Naive B cell (primary cell): ENCODE measurements around the gene MFSD11. TPM values are rescaled to one million over a fixed set of nuclear protein-coding genes. Genes with fewer than 3 reads are reported as not detected.
"Not testable (repeated sequence)": the region's sequence is repeated elsewhere in the genome, so short reads cannot be mapped to it uniquely, and the experiment has no call there.

Experiments used
- ATAC-seq, 2 donors: fragments of 150-1000 bp; cut with Tn5 transposase; 2 replicates each; pipeline ENCODE4 v1.10.0; 2021; ENCODE audit warnings: low read depth in 2 of 2, mild to moderate bottlenecking in 2 of 2, moderate library complexity in 2 of 2
- DNase-seq: peaks from one replicate; pipeline ENCODE4 v3.0.0; 2022
- H3K27ac Mint-ChIP-seq, 6 donors: one replicate each; pipeline ENCODE4 v1.8.0; 2020 to 2022; ENCODE audit warnings: mild to moderate bottlenecking in 6 of 6, mixed read lengths in 6 of 6, moderate library complexity in 5 of 6, inconsistent platforms in 2 of 6
- H3K27me3 Mint-ChIP-seq, 3 donors: one replicate each; pipeline ENCODE4 v1.8.0; 2021 to 2022; ENCODE audit warnings: mixed read lengths in 3 of 3, mild to moderate bottlenecking in 1 of 3
- H3K36me3 Mint-ChIP-seq, 2 donors: one replicate each; pipeline ENCODE4 v1.8.0; 2020 to 2022; ENCODE audit warnings: mixed read lengths in 2 of 2, inconsistent platforms in 1 of 2, mild to moderate bottlenecking in 1 of 2
- H3K4me1 Mint-ChIP-seq, 3 donors: one replicate each; pipeline ENCODE4 v1.8.0; 2020 to 2022; ENCODE audit warnings: mixed read lengths in 3 of 3, inconsistent platforms in 1 of 3, mild to moderate bottlenecking in 1 of 3, moderate library complexity in 1 of 3
- H3K4me3 Mint-ChIP-seq, 8 donors: one replicate each; pipeline ENCODE4 v1.8.0; 2020 to 2022; ENCODE audit warnings: mild to moderate bottlenecking in 8 of 8, mixed read lengths in 8 of 8, moderate library complexity in 8 of 8, inconsistent platforms in 2 of 8
- H3K9me3 Mint-ChIP-seq, 7 donors: one replicate each; pipeline ENCODE4 v1.8.0; 2020 to 2022; ENCODE audit warnings: mixed read lengths in 7 of 7, mild to moderate bottlenecking in 5 of 7, inconsistent platforms in 2 of 7, moderate library complexity in 1 of 7
- polyA plus RNA-seq, 6 donors: library from polyadenylated mRNA; unstranded; fragments of 300-500 nt; fragmentation: Illumina TruSeq; gene quantifications; one replicate each; pipeline ENCODE4 v1.2.3, GENCODE V29; 2021; ENCODE audit warnings: low read depth in 6 of 6

Gene MFSD11
- polyA plus RNA-seq, 6 donors from 2014 or later, result 18.3 to 39.2 (median 23.2) TPM

DNA sequence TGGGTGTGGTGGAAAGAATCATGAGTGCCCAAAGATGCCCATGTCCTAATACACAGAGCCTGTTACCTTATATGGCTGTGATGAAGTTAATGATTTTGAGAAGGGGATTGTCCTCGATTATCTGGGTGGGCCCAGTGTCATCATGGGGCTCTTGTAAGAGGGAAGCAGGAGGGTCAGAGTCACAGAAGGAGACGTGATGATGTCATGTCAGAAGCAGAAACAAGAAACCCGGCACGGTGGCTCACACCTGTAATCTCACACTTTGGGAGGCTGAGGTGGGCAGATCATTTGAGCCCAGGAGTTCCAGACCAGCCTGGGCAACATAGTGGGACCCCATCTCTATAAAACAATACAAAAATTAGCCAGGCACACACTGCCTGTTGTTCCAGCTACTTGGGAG, 75.0 kb downstream of the MFSD11 start:
- Mint-ChIP-seq H3K36me3 (no peaks in the 10 kb centered on the region), H3K9me3 (no peaks in the 10 kb centered on the region), H3K27ac (no peak overlapping the region), H3K4me1 (peaks cover 0 to 6% (median 0%) of the 10 kb centered on the region in 3 donors), H3K4me3 (no peak overlapping the region), H3K27me3 (no peaks in the 10 kb centered on the region)
- ATAC-seq (no peak), DNase-seq (no peak)

- Mint-ChIP-seq H3K4me1 (peaks cover 4 to 20% (median 11%) of the 10 kb centered on the region in 3 donors), H3K27ac (peak overlapping the region in 1 of 6 donors; percentile 56), H3K27me3 (peaks cover 6 to 14% (median 10%) of the 10 kb centered on the region in 3 donors)
- H3K36me3 Mint-ChIP-seq, DNase-seq, H3K9me3 Mint-ChIP-seq, H3K4me3 Mint-ChIP-seq: not testable (repeated sequence)
- ATAC-seq, result peak in 1 of 2 donors; percentile 32
These were observed 78.1 kb downstream of the MFSD11 start for GRCh38 chr17:76815907-76816589.

DNA sequence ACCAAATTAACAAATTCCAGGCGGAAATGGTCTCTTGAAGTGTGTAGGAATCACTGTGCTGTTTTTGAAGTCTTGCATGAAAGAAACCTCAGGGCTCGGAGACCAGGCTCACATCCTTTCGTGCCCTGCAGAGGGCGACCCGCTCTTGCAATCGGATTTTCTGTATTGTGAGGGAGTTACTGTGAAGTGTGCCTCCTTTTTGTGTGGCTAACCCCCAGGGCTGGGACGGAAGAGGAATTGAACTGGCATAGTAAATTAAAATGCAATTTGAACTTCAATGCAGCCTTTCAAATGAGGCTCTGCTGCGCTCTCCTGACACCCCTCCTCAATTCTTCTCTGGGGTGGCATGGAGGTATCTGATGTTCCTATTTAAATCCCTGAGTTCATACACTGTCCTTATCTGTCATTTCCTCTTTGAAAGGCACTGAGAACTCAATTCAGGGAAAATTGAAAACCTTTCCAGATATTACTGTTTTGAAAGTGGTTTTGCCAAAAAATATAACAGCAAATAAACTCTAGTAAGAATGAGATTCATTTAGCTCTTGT, 78.7 kb downstream of the MFSD11 start:
- Mint-ChIP-seq H3K4me1 (peaks cover 4 to 20% (median 11%) of the 10 kb centered on the region in 3 donors), H3K27me3 (peaks cover 6 to 14% (median 10%) of the 10 kb centered on the region in 3 donors), H3K36me3 (no peaks in the 10 kb centered on the region), H3K27ac (no peak overlapping the region), H3K9me3 (no peaks in the 10 kb centered on the region), H3K4me3 (no peak overlapping the region)
- DNase-seq, result peak; percentile 11
- ATAC-seq, result peak; percentile 42 to 62

- peak; percentile 50 to 82 for ATAC-seq
- H3K27me3 Mint-ChIP-seq, result peaks cover 10 to 22% (median 15%) of the 10 kb centered on the region in 3 donors
- H3K9me3 Mint-ChIP-seq, result no peaks in the 10 kb centered on the region
- peaks cover 4 to 22% (median 11%) of the 10 kb centered on the region in 3 donors for H3K4me1 Mint-ChIP-seq
- H3K36me3 Mint-ChIP-seq, result no peaks in the 10 kb centered on the region
- peak overlapping the region in 1 of 8 donors; percentile 64 for H3K4me3 Mint-ChIP-seq
- DNase-seq, result peak; percentile 19
- H3K27ac Mint-ChIP-seq, result no peak overlapping the region
These were observed 82.1 kb downstream of the MFSD11 start for GRCh38 chr17:76820039-76820438.

GRCh38 chr17:76820561-76820960, 82.6 kb downstream of the MFSD11 start:
- no peak overlapping the region for H3K27ac Mint-ChIP-seq

GRCh38 chr17:76822184-76822778, 84.4 kb downstream of the MFSD11 start:
- Mint-ChIP-seq H3K9me3 (no peaks in the 10 kb centered on the region), H3K4me1 (peaks cover 4 to 18% (median 11%) of the 10 kb centered on the region in 3 donors)
- ATAC-seq, result no peak

More at GRCh38 chr17:76820561-76820960, 82.6 kb downstream of the MFSD11 start:
- Mint-ChIP-seq H3K4me1 (peaks cover 4 to 22% (median 11%) of the 10 kb centered on the region in 3 donors), H3K27me3 (peaks cover 10 to 22% (median 15%) of the 10 kb centered on the region in 3 donors), H3K4me3 (no peak overlapping the region), H3K9me3 (no peaks in the 10 kb centered on the region), H3K36me3 (no peaks in the 10 kb centered on the region)
- DNase-seq, result no peak
- ATAC-seq, result no peak

DNA sequence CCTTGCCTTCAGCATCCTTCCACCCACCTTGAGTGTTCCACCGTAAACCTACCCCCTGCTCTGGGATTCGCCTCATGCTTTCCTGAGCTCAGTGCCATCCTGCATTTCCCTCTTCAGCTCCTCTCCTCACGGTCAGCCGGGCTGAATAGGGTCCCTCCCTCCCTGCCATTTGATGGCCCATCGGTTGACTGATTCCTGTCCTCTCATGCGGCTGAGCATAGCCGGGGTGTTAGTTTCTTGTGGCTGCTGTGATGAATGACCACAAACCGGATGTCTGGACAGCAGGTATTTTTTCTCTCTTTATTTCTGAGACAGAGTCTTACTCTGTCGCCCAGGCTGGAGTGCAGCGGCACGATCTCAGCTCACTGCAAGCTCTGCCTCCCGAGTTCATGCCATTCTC, 86.2 kb downstream of the MFSD11 start:
- H3K4me1 Mint-ChIP-seq, result peaks cover 4 to 18% (median 11%) of the 10 kb centered on the region in 3 donors
- peak overlapping the region in 1 of 6 donors; percentile 66 for H3K27ac Mint-ChIP-seq

More at GRCh38 chr17:76822184-76822778, 84.4 kb downstream of the MFSD11 start:
- no peaks in the 10 kb centered on the region for H3K36me3 Mint-ChIP-seq
- H3K27ac Mint-ChIP-seq, result no peak overlapping the region
- peak overlapping the region in 1 of 8 donors; percentile 66 for H3K4me3 Mint-ChIP-seq
- peaks cover 10 to 32% (median 22%) of the 10 kb centered on the region in 3 donors for H3K27me3 Mint-ChIP-seq
- no peak for DNase-seq

DNA sequence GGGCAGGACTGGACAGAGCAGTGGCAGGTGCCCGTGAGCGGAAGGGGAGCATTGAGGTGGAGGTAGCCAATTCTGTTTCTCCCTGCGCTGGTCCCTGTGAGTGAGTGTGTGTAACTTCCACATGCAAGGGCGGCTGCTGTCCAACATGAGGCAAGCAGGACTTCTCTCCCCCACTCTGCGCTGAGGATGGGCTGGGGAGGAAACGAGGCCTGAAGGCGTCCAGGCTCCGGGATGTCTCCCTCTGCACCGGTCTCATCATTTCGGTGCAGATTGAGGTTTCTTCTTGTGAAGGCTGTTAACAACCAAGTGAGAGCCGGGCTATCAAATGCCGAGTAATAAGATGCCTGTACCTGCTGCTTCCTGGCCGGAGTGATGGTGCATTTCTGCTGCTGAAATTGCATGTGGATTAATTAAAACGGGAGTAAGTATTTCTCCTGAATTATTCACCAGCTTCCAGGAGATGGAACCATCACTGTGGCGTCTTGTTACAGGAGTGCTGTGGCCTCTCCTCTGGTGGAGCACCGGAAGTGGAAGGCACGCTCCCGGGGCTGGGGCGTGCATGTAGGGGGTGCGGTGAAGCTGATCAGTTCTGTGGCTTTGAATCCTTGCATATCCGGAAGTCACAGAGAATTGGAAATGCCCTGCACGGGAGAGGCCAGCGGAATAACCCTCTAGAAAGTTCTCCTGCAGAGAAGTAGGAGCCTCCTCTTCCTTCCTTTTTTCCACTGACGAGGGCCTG, 88.6 kb downstream of the MFSD11 start:
- peaks cover 4 to 42% (median 18%) of the 10 kb centered on the region in 3 donors for H3K27me3 Mint-ChIP-seq
- H3K4me1 Mint-ChIP-seq, result peaks cover 0 to 5% (median 0%) of the 10 kb centered on the region in 3 donors
- no peak for ATAC-seq
- H3K9me3 Mint-ChIP-seq, result no peaks in the 10 kb centered on the region
- H3K36me3 Mint-ChIP-seq, result no peaks in the 10 kb centered on the region
- no peak for DNase-seq
- peak overlapping the region in 1 of 8 donors; percentile 42 for H3K4me3 Mint-ChIP-seq
- peak overlapping the region in 1 of 6 donors; percentile 87 for H3K27ac Mint-ChIP-seq

More for the DNA sequence above, 86.2 kb downstream of the MFSD11 start:
- peaks cover 5 to 37% (median 24%) of the 10 kb centered on the region in 3 donors for H3K27me3 Mint-ChIP-seq
- ATAC-seq (no peak), DNase-seq (no peak)
- no peaks in the 10 kb centered on the region for H3K36me3 Mint-ChIP-seq
- H3K9me3 Mint-ChIP-seq, result no peaks in the 10 kb centered on the region
- H3K4me3 Mint-ChIP-seq, result peak overlapping the region in 1 of 8 donors; percentile 76

DNA sequence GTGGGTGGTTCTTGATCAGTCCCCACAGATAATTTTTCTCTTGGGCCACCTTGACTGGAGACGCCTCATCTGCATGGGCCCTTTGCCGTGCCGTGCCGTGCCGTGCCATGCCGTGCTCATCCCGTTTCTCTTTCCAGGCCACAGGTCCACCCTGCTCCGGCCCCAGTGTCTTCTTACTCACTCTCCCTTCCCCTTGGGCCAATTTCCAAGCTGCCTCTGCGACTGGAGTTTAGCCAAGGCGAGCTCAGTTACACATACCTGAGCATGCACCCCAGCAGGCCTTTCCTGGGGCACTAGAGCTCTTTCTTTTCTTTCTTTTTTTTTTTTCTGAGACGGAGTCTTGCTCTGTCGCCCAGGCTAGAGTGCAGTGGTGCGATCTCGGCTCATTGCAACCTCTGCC, 89.8 kb downstream of the MFSD11 start:
- DNase-seq, result no peak
- peaks cover 12 to 42% (median 18%) of the 10 kb centered on the region in 3 donors for H3K27me3 Mint-ChIP-seq
- ATAC-seq, result no peak
- no peak overlapping the region for H3K4me3 Mint-ChIP-seq
- peaks cover 0 to 5% (median 0%) of the 10 kb centered on the region in 3 donors for H3K4me1 Mint-ChIP-seq
- H3K36me3 Mint-ChIP-seq, result no peaks in the 10 kb centered on the region
- peak overlapping the region in 1 of 6 donors; percentile 18 for H3K27ac Mint-ChIP-seq
- no peaks in the 10 kb centered on the region for H3K9me3 Mint-ChIP-seq

Other genes starting within 250 kb of the MFSD11 start
- gene RHBDF2, start 236.7 kb upstream of the MFSD11 start, polyA plus RNA-seq, result 100 to 1,000 TPM in 1 of 6 donors, 10 to 100 TPM in 5; 44.0 to 148 (median 51.7) TPM
- gene CYGB, start 200.4 kb upstream of the MFSD11 start, polyA plus RNA-seq, result 1 to 10 TPM in 2 of 6 donors, under 1 TPM in 4; 0.21 to 2.4 (median 0.79) TPM
- gene PRCD, start 198.1 kb upstream of the MFSD11 start, polyA plus RNA-seq, result 10 to 100 TPM; 21.6 to 54.4 (median 34.3) TPM
- gene ST6GALNAC2, start 152.3 kb upstream of the MFSD11 start, polyA plus RNA-seq, result 1 to 10 TPM in 1 of 6 donors, under 1 TPM in 4, not detected in 1; 0.22 to 1.0 (median 0.48) TPM
- not detected for gene ST6GALNAC1, start 94.4 kb upstream of the MFSD11 start, polyA plus RNA-seq
- gene MXRA7, start 27.2 kb upstream of the MFSD11 start, polyA plus RNA-seq, result 1 to 10 TPM; 1.8 to 7.7 (median 3.5) TPM
- 10 to 100 TPM; 17.4 to 38.2 (median 20.0) TPM for gene JMJD6, start 11.5 kb upstream of the MFSD11 start, polyA plus RNA-seq
- gene METTL23, start 11.3 kb upstream of the MFSD11 start, polyA plus RNA-seq, result 100 to 1,000 TPM; 119 to 177 (median 143) TPM
- 100 to 1,000 TPM in 4 of 6 donors, 10 to 100 TPM in 2; 70.5 to 144 (median 112) TPM for gene SRSF2, start 788 bp upstream of the MFSD11 start, polyA plus RNA-seq
- not detected for gene MGAT5B, start 130.3 kb downstream of the MFSD11 start, polyA plus RNA-seq